HUES48 (cell line): Measurements from ENCODE around the gene ZFTA.
"Not testable (repeated sequence)": the region's sequence is repeated elsewhere in the genome, so short reads cannot be mapped to it uniquely, and the experiment has no call there.

Source experiments
- H3K27ac ChIP-seq: one replicate; pipeline ENCODE4 v1.7.0; 2013; ENCODE audit warnings: low read depth, low read length, inconsistent platforms
- H3K27me3 ChIP-seq: 2 replicates; pipeline ENCODE4 v1.6.1; 2013; ENCODE audit warnings: mild to moderate bottlenecking, low read length; ENCODE audit not compliant: control insufficient read depth, insufficient read depth
- H3K36me3 ChIP-seq: 2 replicates; pipeline ENCODE4 v1.6.1; 2013; ENCODE audit warnings: low read length; ENCODE audit not compliant: control insufficient read depth, insufficient read depth
- H3K4me1 ChIP-seq: 2 replicates; pipeline ENCODE4 v1.6.1; 2013; ENCODE audit warnings: mild to moderate bottlenecking, low read length; ENCODE audit not compliant: control insufficient read depth, insufficient read depth
- H3K4me3 ChIP-seq: 2 replicates; pipeline ENCODE4 v1.5.1; 2013; ENCODE audit warnings: mild to moderate bottlenecking, low read depth, low read length
- H3K9ac ChIP-seq: 2 replicates; pipeline ENCODE4 v1.6.1; 2013; ENCODE audit warnings: mild to moderate bottlenecking, low read depth, low read length, moderate library complexity
- H3K9me3 ChIP-seq: 2 replicates; pipeline ENCODE4 v1.6.1; 2013; ENCODE audit warnings: low read length; ENCODE audit not compliant: control insufficient read depth, insufficient read depth

Gene ZFTA

GRCh38 chr11:63771741-63772318 lies 3.3 kb upstream of the ZFTA start:
- not testable (repeated sequence) for H3K9me3 ChIP-seq, H3K4me3 ChIP-seq, H3K27ac ChIP-seq, H3K9ac ChIP-seq, H3K36me3 ChIP-seq
- peaks cover 21% of the 10 kb centered on the region for H3K27me3 ChIP-seq
- H3K4me1 ChIP-seq = peaks cover 11% of the 10 kb centered on the region

DNA sequence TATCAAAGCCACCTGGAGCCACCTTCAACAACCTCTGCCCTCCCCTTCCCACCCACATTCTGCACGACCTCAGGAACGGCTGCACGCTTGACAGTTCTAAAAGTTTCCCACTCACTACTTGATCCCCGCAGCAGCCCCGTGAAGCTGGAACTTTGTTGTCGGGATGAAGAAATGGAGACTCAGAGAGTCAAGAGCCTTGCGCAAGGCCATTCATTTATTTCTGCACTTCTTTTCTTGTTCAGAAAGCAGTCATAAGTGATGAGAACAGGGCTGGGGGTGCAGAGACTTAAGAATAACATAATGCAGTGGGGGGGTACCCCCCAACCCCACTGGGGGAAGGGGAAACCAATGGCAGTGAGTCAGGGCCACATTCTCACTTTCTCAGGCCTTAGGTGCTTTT lies 2.2 kb upstream of the ZFTA start:
- Histone ChIP-seq H3K4me3 (no peak overlapping the region), H3K27me3 (peaks cover 21% of the 10 kb centered on the region), H3K4me1 (peaks cover 21% of the 10 kb centered on the region), H3K27ac (no peak overlapping the region), H3K36me3 (no peaks in the 10 kb centered on the region), H3K9ac (no peak overlapping the region), H3K9me3 (no peaks in the 10 kb centered on the region)

- Histone ChIP-seq H3K27ac (no peak overlapping the region), H3K9me3 (no peaks in the 10 kb centered on the region), H3K36me3 (no peaks in the 10 kb centered on the region), H3K4me1 (peaks cover 29% of the 10 kb centered on the region), H3K27me3 (peaks cover 21% of the 10 kb centered on the region), H3K4me3 (peak overlapping the region; percentile 83), H3K9ac (0 out of 2 replicates have a peak overlapping the region, but pooled peaks have one; percentile 26)
Observed at GRCh38 chr11:63769714-63770455, 1.3 kb upstream of the ZFTA start.

DNA sequence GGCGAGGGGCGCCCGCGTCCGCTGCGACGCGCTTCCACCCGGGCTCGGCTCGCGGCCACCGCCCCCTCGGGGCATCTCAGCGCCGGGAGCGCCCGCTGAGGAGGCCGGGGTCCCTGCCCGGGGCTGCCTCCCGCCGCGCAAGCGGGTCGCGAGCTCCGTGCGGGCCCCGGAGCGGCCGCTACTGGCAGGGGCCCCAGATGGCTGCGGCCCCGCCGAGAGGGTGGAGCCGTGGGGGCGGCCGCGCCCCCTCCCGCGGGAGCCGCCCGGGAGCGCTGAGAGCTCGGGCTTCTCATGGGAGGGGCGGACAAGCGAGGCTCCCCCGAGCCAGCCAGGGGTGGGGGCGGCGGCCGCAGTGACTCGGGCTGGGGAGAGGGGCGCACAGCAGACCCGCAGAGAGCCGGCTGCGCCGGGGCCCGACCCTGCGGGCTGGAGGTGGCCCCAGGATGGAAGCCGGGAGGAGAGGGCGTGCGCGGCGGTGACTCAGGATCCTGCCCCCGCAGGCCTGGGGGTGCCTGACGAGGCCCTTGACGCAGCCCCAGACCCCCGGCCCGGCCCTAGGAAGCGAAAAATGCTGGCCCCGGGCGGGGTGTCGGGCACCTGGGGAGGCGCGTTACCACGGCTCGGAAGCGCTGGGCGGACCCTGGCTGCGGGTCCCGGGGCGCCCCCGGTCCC lies 603 bp upstream of the ZFTA start:
- H3K36me3 ChIP-seq = no peaks in the 10 kb centered on the region
- H3K4me3 ChIP-seq = peak overlapping the region; percentile 83
- H3K27me3 ChIP-seq = peaks cover 21% of the 10 kb centered on the region
- peak overlapping the region; percentile 26; the same call in 1 of the 2 replicates for H3K9ac ChIP-seq
- H3K9me3 ChIP-seq = no peaks in the 10 kb centered on the region
- H3K4me1 ChIP-seq = peaks cover 34% of the 10 kb centered on the region
- peak overlapping the region; percentile 93 for H3K27ac ChIP-seq

- Histone ChIP-seq H3K9me3 (no peaks in the 10 kb centered on the region), H3K9ac (peak overlapping the region; percentile 80), H3K27ac (peak overlapping the region; percentile 93), H3K4me3 (peak overlapping the region; percentile 83), H3K27me3 (peaks cover 21% of the 10 kb centered on the region), H3K36me3 (no peaks in the 10 kb centered on the region), H3K4me1 (peaks cover 34% of the 10 kb centered on the region)
Observed at GRCh38 chr11:63767565-63768236, 874 bp downstream of the ZFTA start.

DNA sequence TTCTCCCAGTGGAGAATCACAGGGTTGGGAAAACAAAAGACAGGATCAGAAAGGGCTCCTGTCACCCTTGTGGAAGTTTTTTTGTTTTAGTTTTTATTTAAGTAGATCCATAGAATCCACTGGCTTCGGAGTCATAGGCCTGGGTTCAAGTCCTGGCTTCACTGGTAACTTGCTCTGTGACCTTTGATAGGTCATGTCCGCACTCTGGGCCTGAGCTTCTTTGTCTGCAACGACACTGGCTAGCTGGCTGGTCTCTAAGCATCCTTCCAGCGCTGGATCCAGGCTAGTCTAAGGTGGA lies 1.4 kb downstream of the ZFTA start:
- peaks cover 34% of the 10 kb centered on the region for H3K4me1 ChIP-seq
- no peaks in the 10 kb centered on the region for H3K36me3 ChIP-seq
- no peak overlapping the region for H3K9ac ChIP-seq
- peak overlapping the region; percentile 83 for H3K4me3 ChIP-seq
- H3K27ac ChIP-seq = peak overlapping the region; percentile 34
- peaks cover 21% of the 10 kb centered on the region for H3K27me3 ChIP-seq
- H3K9me3 ChIP-seq = no peaks in the 10 kb centered on the region

DNA sequence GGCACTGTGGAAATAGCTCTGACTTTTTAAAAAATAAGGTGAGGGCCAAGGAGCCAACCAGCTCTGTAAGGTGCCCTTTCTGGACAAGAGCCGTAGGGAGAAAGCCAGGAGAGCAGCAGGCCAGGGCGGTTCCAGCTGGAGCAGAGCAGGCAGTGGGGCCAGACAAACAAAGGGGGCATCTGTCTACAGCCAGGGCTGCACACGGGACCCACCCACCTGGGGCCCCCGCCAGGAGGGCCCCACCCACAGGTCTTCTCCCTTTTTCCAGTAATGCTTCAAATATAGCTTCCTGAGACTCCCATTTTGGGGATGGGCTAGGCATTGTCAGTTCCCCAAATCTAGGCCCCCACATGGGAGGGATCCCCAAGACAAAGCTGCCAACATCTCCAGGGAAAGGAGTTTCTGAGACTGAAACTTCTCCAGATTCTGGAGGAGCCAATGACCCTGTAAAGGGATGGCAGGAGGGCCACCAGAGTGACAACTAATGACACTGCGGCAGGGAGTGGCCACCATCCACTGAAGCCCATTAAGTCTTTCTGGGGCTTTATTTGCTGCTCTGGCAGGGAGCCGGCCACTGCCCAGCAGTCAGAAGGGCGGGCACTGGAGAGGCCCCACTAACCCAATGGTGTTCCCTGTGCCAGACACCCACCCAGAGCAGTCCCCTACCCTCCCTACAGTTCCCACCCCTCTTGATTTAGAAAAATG lies 1.9 kb downstream of the ZFTA start:
- Histone ChIP-seq H3K27me3 (peaks cover 21% of the 10 kb centered on the region), H3K4me1 (peaks cover 34% of the 10 kb centered on the region), H3K9me3 (no peaks in the 10 kb centered on the region), H3K9ac (no peak overlapping the region), H3K27ac (peak overlapping the region; percentile 34), H3K4me3 (peak overlapping the region; percentile 83), H3K36me3 (no peaks in the 10 kb centered on the region)

DNA sequence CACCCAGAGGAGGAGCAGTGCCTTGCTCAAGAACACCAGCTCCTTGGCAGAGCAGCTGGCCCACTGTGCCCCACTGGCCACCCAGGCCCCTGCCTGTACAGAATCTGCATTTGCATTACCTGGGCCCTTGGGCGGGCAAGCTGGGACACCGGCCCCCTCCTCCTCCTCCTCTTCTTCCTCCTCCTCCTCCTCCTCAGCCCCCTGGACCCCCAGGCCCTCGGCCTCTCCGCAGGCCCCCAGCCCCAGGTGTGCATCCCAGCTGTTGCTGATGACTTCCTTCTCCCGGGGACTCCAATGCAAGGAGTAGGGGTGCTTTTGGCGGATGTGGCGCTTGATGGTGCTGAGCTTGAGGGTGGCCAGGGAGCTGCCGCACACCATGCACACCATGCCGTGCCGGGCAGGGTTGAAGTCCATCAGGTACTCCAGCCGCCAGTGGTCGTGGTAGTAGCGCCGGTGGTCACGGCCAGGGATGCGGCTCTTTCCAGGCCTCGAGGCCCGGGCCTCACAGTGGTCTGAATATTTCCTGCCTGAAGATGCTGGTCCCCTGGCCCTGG lies 2.8 kb downstream of the ZFTA start:
- no peak overlapping the region for H3K9ac ChIP-seq
- H3K9me3 ChIP-seq = no peaks in the 10 kb centered on the region
- H3K36me3 ChIP-seq = no peaks in the 10 kb centered on the region
- peaks cover 13% of the 10 kb centered on the region for H3K27me3 ChIP-seq
- peaks cover 37% of the 10 kb centered on the region for H3K4me1 ChIP-seq
- H3K4me3 ChIP-seq = no peak overlapping the region
- H3K27ac ChIP-seq = no peak overlapping the region

GRCh38 chr11:63764679-63765647 lies 3.6 kb downstream of the ZFTA start:
- Histone ChIP-seq H3K36me3 (peaks cover 4% of the 10 kb centered on the region), H3K9ac (no peak overlapping the region), H3K4me1 (peaks cover 42% of the 10 kb centered on the region), H3K9me3 (no peaks in the 10 kb centered on the region), H3K4me3 (peak overlapping the region; percentile 90; the same call in 1 of the 2 replicates), H3K27ac (peak overlapping the region; percentile 91), H3K27me3 (peaks cover 5% of the 10 kb centered on the region)
